Upper lobe of left lung (tissue), 4 donors: ENCODE measurements around the gene ADORA1.

ENCODE experiments used
- CTCF ChIP-seq, 6 experiments: fragments of 450-650 bp in 4 of 6; fragments of 200-600 bp in 2 of 6; sonication (generic) in 2 of 6; IDR thresholded peaks; one replicate each; pipeline ENCODE4 v1.5.1; 2016 to 2019; ENCODE audit warnings: antibody characterized with exemption in 6 of 6
- EP300 ChIP-seq, 4 donors: sonication (generic); formaldehyde crosslinking; IDR thresholded peaks; one replicate each; pipeline ENCODE4 v1.5.1; 2017; ENCODE audit warnings: antibody characterized with exemption in 4 of 4, control low read depth in 2 of 4
- POLR2A ChIP-seq, 4 donors: fragments of 450-650 bp; IDR thresholded peaks; one replicate each; pipeline ENCODE4 v1.5.1; 2016 to 2017; ENCODE audit warnings: antibody characterized with exemption in 4 of 4, mild to moderate bottlenecking in 2 of 4
- POLR2AphosphoS5 ChIP-seq, 2 donors: sonication (generic); formaldehyde crosslinking; IDR thresholded peaks; one replicate each; pipeline ENCODE4 v1.5.1; 2017; ENCODE audit warnings: antibody characterized with exemption in 2 of 2

GRCh38 chr1:203151362-203152157 is 24.0 kb downstream of the ADORA1 start:
- no peak for TF ChIP-seq CTCF (IDR thresholded peaks at IDR 0.05)
- TF ChIP-seq EP300 (IDR thresholded peaks at IDR 0.05), result no peak
- TF ChIP-seq POLR2A (IDR thresholded peaks at IDR 0.05), result no peak
- no peak for TF ChIP-seq POLR2AphosphoS5 (IDR thresholded peaks at IDR 0.05)
